Middle frontal gyrus (tissue), 1 donor: Measurements from ENCODE around the gene GNA14.
"Not testable (repeated sequence)": the region's sequence is repeated elsewhere in the genome, so short reads cannot be mapped to it uniquely, and the experiment has no call there.

Experiments
- DNase-seq: peaks from one replicate; pipeline ENCODE4 v3.0.0-alpha.2; 2015; ENCODE audit warnings: low spot score; ENCODE audit errors: extremely low spot score

GNA14 gene

DNA sequence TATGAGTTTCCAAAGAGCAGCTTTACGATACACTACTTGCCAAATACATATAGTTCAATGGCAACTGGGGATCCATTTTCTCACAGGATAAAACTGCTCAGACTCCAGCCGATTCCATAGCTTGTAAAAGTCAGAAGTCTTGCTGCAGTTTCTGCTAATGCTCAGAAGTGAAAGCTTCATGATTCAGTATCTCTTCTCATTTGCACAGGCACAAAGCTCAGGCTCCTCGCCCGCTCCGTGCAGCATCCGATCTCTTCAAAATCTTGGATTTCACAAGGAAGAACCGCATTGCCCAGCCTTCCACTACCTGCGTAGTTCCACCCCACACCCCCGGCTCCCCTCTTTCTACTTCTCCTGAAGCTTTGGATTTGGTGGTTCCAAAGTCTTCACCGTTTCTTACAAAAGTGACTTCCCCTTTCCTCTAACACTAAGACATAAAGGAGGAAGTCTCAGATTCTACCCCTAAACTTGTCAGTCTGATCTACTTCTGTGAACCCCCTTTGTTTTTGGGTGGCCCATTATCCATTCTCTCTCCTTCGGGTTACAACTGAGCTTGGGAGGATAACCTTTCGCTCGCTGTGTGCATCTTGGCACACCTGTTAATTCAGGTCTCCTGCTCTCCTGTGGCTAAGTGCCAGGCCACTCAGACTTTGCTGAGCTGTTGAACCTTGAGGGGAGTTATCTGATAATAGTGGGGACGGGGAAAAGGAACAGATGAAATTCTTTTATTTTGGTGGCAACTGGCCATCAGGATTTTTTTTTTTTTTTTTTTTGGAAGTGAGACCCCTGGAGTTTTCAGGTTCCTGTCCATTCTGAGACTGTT, 194.1 kb downstream of the GNA14 start:
- DNase-seq = no peak

DNA sequence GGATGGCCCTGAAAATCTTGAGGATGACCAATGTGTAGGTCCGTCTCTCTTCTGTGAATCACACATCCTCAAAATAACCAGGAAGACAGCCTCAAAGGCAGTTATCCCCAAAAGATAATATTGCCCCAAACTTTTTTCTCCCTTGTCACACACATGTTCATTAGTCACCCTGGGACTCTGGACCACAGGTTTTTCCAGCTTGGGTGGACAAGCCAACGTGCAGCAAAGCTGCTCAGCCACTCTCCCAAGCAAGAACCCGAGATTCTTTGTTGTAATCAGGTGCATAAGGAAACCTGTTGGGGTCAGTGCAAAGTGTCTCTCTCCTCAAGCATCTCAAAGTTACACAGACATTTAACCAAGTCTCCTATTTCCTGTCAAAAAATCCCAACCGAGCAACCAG, 196.6 kb downstream of the GNA14 start:
- DNase-seq = no peak

- DNase-seq = no peak
These were observed 198.0 kb downstream of the GNA14 start for GRCh38 chr9:77450085-77450475.

DNA sequence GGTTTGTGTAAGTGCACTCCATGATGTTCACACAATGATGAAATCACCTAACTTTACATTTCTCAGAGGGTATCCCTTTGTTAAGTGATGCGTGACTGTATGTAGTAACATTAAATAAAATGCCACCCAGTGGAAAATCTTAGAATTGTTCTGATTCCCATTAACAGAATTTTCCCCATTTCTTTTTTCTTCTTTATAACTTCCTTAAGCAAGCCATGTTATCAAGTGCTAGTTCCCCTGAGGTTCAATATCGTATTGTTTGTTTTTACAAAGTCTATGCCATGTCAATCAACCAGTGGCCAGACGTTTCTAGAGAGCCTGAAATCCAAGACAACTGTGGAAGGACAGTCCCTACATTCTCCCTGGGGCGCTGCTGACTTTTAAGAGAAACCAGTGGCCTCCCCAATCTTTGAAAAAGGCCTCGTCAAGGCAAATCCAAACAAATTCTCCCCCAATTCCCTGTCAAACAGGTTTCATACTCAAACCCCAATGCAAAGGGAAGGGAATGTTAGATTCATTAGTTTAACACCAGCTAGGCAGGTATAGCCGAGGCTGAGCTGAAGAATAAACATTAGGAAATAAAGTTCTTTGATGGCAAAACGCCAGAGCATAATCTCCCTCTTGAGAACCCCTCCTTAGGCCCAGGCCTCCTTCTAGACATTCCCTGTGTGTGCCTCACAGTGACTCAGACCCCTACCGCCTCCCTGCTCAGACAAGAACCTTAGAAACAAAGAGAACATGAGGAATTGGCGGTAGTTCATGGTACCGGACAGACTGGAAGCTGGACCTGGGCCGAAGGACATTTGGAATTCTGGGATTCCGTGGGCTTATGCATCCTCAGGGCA, 198.7 kb downstream of the GNA14 start:
- DNase-seq = no peak

GRCh38 chr9:77447646-77448045, 200.5 kb downstream of the GNA14 start:
- DNase-seq = no peak

DNA sequence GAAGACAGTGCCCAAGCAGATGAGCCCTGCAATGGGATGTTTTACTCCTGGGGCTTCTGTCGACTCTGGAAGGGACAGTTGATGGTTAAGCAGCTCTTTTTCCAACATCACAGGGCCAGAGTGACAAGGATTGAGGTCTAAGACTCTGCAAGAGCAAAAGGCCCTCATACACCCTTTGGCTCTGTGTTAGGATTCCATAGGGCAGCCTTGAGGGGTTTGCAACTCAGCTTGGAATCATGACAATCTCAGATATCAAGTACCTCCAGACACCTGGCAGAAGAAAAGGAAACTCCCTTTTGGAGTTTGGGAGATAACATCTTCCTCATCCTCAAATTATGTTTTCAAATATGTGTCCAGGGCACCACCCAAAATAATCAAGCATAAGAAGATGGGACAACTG, 205.7 kb downstream of the GNA14 start:
- no peak for DNase-seq

GRCh38 chr9:77441124-77441523, 207.0 kb downstream of the GNA14 start:
- not testable (repeated sequence) for DNase-seq

GRCh38 chr9:77440057-77440456, 208.1 kb downstream of the GNA14 start:
- DNase-seq = no peak

DNA sequence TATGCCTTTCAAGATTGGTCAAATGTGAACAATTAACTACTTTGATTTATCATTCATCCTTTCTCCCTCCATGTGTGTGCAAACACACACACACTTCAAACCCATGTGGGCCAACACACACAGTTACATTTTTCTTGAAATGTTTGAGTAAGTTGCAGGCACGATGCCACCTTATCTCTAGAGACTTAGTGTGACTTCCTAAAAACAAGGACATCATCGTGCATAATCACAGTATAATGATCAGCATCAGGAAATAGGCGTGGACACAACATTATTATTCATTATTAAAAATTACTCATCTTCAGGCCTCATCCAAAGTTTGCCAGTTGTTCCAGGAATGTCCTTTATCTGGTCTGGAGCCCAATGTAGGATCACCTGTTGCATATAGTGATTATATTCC, 209.5 kb downstream of the GNA14 start:
- no peak for DNase-seq

DNA sequence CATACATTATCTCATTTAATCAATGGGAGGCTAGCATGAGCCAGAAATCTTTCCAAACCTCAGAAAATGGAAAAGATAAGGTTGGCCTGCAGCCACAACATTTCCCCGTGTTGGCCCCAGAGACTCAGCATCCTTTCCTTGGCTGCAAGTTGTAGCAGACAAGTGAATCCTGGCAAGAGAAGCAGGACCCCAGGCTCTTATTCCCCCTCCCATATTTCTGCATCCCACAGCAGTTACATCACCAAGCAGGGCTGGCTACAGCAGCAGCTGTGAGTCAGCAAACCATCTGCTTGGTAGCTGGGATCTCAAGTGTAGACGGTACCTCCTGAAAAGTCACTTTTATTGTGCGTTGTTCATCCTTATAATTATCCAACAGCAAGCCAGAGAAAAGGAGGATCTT, 212.4 kb downstream of the GNA14 start:
- DNase-seq = no peak

- DNase-seq = no peak
These were observed 212.8 kb downstream of the GNA14 start for GRCh38 chr9:77435277-77435676.

- DNase-seq = peak; percentile 69
These were observed 214.3 kb downstream of the GNA14 start for GRCh38 chr9:77433675-77434445.

DNA sequence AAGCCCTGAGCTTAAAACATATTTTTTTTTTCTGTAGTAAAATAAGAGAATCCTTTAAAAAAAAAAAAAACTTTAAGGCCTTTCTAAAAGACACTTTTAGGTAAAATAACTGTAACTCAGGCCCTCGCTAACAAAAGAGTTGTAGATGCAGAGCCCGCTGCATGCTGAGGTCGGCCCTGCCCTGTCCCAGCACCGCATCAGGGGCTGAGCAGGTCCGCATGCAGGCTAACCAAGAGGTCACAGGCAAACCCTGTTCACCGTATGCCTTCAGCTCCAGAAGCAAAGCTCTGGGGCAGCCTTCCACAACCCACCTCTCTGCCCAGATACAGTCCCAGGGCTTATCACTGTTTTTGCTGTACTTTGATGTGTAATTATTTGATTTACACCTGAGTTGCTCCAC, 216.1 kb downstream of the GNA14 start:
- no peak for DNase-seq

DNA sequence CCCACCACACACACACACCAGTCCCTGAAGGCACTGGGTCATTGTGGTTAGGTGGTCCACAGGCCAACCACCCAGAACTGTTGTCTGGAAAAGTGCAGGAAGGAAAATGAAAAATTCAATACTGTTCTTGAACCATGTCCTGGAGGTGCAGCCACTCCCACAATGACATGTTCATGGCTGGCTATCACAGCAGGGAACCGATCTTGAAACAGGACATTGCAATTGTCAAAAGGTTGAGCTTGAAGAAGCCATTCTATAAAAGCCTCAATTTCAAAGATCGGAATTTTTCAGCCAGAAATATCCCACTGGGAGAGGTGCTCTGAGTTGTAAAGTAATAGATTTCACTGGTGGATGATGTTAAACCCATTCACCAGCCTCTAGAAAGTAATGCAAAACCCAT, 218.2 kb downstream of the GNA14 start:
- DNase-seq = no peak

- DNase-seq = no peak
These were observed 220.7 kb downstream of the GNA14 start for GRCh38 chr9:77427256-77427927.

DNA sequence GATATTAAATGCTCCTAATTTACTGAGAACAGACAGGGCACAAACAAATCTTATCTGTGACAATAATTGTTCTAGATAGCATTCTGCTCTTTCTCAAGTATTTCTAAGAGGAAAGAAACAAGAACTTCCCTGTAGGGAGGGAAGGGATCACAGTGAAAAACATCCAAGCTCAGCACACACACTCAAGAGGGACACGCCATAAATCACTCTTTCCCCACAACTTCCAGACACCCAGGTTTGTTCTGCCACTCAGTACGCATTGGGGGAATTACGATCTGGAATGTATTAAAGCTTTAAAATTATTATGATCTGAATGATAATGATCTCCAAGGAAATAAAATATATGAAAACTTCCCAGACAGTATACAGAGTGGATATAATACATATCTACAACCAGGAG, 221.4 kb downstream of the GNA14 start:
- DNase-seq = no peak

- no peak for DNase-seq
These were observed 223.1 kb downstream of the GNA14 start for GRCh38 chr9:77424993-77425392.

DNA sequence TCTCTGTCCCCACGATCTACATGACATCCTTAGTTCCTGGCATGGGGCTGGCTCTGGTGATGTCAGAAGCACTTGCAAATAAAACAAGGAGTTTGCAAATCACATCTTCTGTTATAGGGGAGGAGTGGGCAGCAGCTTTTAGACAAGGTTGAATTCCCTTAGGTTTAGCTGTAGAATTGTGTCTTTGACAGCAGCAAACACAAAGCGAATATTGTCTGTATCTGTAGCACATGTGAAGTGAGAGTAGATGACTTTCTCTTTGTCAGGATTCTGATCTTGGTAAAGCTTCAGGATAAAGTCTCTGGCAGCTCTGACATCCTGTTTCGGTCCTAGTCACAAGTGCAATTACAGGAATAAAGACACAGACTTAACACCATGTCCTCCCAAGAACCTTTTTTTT, 224.3 kb downstream of the GNA14 start:
- no peak for DNase-seq

- no peak for DNase-seq
These were observed 225.2 kb downstream of the GNA14 start for GRCh38 chr9:77422969-77423368.

GRCh38 chr9:77421506-77422265, 226.4 kb downstream of the GNA14 start:
- DNase-seq = no peak

DNA sequence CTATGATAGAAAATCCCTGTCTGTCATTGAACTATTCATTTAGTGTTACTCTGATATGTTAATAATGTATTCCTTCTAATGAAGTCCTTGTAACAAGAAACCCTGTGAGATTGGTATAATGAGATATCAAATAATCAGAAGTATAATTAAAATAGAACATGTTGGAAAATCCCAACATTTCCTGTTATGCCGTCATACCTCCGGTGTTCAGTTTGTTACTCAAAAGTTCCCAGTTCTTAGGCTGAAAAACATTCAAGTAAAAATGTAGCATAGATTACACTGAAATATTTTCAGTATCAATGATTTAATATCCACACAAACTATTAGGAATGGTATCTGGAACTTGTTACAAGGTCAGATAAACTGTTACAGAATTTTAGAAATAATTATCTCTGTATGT, 227.5 kb downstream of the GNA14 start:
- no peak for DNase-seq
